GM20431 (cell line): ENCODE results near the gene HDAC4.

Experiments
- in situ Hi-C: fragments of 300-500 bp; cut with MseI, MboI; formaldehyde crosslinking; loops from one replicate; pipeline ENCODE4 v1.15.0; 2020; ENCODE audit warnings: low sequenced_read_pairs; ENCODE audit not compliant: unreplicated experiment

Gene HDAC4

DNA sequence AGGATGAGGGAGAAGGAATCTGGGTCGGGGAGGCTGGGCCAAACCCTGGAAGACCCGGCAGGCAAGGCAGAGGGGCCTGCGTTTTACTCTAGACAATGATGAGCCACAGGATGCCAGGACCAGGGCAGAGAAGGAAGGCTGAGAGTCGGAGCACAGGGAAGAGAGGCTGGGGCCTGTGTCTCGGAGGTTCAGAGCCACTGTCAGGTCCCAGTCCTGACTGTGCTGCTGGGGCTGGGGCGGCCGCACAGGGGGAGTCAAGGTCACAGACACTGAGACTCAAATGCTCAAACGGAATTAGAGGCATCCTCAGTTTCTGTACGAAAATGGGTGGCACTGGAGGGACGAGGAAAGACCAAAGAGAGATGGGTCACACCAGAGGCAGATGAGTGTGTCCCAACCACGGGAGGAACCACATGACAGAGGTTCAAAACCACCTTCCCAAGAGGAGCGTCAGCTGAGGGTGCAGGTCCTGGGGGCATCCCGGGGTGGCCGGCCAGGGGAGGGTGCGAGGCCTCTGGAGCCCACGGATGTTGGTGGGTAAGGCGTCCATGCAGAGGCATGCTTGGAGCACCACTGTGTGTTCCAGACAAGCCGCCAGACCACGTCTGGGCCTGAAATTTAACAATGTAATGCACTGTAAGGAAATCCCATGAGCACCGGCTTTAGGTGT lies 14.7 kb downstream of the HDAC4 start:
- in situ Hi-C loops: no loop called here

DNA sequence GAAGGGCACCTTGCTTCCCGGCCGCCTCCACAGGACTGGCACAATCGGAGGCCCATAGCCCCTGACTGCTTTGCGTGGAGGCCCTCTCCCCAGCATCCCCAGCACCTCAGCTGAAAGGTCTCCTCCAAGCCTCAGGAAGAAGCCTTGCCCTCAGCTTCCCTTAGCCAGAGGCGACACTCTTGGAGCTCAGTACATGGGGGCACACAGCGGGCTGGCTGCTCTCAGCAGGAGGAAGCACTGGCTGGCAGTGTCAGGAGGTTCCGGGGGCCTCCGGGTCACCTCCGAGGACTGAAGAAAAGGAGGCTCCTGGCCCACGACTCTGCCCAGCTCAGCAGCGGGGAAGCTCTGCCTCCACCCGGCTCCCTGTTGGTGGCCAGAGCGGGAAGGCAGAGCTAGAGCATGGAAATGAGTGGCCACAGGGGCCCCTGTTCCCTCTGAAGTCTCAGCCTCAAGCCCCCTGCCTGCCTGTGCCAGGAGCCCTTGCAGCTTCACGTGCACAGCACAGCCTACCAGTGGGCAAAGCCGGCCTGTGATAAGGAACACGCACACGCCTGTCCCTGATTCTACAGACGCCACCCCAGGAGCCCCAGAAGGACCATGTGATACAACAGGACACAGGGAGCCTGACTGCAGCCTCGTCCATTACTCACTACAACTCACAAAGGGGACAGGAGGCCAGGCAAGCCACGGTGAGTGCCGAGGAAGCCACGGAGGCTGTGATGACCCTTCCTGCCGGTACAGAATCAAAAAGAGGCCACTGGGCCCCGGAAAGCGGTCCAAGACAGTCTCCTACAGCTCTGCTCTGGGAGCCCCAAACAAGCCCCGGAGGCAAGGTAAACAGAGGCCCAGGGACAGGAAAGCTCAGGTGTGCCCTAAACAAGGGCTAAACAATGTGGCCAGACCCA lies 15.5 kb downstream of the HDAC4 start:
- in situ Hi-C loops: no loop called here

DNA sequence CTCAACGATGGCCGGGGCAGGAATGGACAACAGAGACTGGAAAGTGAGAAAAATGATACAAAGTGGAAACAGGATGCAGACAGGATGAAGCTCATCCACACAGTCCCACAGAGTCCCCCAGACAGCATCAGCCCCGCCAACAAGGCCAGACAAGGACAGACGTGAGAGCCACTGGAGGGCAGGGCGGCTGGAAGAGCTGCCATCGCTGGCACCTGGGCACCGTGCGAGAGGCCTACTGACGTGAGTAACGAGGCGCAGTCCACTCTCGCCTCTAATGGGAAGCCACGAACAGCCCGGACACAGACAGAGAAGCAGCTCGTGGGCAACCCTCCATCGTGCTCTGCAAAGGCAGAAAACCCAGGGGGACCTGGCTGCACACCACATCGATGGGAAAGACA lies 17.1 kb downstream of the HDAC4 start:
- in situ Hi-C loops: no loop called here

DNA sequence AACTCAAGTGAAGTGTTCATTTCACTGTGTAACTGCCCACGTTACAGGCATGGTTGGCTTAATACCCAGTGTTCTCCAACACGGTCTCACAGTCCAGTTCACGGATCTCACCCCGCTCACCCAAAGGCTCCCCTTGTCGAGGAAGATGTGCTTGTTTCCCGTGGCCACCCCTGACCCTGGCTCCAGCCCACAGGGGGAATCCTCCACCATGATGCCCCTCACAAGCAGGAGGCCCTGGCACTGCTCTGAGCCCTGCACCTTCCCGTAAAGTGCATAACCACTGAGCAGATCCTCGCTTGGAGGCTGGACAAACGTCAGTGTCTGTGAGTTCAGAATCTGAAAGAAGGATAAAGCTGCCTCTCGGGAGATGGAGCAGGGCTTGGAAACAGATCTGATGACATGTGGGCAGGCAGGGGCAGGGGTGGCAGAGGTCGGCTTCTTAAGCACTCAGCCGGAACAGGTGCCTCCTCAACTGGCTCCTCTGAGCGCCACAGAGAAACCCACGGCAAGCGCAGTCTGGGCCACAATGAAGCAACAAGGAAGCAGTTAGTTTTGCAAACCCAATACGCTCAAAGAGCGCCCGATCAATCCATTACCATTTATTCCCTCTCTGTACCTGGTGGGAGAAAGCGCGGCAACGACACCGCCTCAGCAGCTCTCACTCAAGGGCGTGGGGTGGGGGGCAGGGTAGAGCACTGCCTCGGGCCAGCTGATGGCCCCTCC lies 17.6 kb downstream of the HDAC4 start:
- in situ Hi-C loops: no loop called here

DNA sequence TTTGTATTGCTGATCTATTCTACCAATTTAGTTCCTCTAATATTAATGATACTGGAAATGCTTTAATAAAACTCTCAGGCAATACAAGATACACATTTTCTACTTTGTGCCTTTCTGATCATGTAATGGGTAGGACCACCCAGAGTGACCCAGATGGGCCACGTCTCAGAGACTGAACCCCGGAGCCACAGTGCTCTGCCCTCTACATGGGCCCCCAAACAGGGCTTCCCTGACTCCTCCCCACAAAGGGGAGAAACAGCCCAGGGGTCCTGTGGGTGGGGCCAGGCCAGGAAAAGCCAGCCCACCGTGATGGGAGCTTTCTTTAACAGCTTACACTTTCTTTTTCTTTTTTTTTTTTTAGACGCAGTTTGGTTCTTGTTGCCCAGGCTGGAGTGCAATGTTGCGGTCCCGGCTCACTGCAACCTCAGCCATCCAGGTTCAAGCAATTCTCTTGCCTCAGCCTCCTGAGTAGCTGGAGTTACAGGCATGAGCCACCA lies 18.4 kb downstream of the HDAC4 start:
- in situ Hi-C loops: no loop called here

DNA sequence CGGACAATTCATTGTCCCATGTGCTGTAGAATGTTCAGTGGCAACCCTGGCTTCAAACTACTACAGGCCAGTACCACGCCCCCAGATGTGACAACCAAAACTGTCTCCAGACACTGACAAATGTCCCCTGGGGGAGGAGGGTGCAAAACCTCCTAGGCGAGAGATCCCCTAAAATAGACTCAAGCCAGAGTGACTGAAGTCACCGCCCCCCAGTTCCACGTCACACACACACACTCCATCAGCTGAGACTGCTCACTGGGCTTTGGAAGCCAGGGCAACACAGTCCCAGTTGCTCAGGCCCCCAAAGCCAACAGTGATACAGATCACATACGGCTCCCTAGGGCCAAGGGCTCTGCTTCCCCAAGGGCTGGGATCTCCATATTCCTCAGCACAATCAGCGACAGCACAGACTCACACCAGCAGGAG lies 19.1 kb downstream of the HDAC4 start:
- in situ Hi-C loops: no loop called here

DNA sequence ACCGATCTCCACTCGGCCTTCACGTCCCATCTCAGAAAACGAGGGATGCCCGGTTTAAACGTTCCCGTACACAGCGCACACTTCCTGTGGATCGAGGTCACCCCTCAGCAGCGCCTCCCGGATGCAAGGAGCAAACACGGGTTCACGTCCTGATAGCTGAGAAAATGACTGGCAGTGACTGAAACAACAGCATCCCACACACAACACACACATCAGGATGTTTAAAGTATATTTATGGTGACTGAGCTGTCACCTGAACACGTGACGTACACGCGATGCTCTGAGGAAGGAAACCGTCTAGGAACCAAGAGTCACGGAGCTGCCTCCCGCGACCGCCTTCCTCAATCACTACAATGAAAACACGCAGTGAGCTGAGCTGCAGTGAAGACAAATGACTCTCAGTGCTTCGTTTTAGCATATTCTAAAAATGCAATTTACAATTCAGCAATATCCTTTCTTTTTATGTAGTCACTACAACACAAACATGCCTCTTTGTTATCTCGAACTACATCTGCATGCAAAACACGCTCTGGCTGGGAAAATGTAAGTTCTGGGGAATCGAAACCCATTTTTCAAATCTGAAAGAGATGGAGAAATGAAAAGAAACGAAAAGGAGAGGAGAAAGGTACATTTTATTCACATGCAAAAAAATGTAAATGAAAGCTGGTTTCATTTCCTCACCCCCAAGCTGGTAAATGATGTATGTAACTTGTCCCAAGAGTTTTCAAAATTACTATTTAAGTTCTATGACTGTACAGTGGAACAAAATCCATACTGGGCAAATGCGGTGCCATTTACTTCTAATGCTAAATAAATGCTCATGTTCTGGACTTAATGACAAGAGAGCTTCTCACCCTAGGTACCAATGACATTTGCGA lies 19.8 kb downstream of the HDAC4 start:
- in situ Hi-C loops: no loop called here

DNA sequence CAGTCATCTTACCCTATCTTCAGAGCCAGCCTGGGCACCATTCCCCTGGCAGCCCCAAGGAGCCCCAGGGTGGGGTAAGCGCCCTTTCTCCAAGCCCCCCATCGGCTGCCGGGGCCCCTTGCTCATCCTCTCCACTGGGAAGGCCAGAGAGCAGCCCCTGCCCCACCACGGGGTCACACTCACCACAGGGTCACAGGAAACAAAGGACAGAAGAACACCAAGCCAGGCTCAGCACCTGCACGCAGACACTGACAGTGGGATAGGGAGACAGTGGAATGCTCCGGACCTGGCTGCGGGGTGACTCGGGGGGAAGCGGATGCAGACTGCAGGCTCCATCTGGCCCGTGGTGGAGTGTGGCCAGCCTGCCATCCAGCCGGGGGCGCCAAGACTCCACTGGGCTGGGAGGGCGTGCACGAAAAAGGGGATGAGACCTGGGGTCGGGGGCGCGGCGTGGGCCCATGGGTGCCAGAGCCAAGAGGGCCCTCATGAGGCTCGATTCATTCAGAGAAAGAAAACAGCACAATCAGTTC lies 21.1 kb downstream of the HDAC4 start:
- in situ Hi-C loops: no loop called here

DNA sequence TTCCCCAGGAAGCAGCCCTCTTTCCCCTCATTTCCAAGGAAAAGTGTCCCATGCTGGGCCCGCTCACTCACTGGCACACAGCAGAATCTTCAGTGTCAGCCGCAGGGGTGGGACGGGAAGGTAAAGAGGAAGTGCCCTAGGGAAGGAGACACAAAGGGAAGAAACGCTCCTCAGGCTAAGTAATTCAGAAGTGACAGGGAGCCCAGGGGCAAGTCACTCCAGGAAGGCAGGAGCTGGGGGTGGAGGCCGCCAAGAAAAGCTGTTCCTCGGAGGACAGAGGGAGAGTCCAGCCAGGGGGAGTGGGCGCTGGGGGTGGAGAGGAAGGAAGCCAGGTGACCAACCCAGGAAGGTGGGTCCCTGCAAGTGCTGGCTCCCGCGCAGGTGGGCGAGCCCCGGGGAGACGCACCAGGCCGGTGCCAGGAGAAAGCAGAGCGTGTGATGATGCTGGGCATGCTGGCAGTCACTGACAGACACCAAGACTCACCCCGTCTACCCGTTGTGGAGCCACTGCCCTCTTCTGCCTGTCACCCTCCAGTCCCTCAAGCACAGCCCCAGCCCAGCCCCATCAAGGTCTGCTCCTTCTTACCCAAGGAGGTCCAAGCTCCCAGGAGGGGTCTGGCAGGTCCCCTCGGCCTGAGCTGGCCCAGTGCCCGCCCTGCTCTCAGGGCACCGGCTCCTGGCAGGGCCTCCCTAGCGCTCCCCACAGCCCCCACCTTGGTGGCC lies 21.7 kb downstream of the HDAC4 start:
- in situ Hi-C loops: no loop called here

DNA sequence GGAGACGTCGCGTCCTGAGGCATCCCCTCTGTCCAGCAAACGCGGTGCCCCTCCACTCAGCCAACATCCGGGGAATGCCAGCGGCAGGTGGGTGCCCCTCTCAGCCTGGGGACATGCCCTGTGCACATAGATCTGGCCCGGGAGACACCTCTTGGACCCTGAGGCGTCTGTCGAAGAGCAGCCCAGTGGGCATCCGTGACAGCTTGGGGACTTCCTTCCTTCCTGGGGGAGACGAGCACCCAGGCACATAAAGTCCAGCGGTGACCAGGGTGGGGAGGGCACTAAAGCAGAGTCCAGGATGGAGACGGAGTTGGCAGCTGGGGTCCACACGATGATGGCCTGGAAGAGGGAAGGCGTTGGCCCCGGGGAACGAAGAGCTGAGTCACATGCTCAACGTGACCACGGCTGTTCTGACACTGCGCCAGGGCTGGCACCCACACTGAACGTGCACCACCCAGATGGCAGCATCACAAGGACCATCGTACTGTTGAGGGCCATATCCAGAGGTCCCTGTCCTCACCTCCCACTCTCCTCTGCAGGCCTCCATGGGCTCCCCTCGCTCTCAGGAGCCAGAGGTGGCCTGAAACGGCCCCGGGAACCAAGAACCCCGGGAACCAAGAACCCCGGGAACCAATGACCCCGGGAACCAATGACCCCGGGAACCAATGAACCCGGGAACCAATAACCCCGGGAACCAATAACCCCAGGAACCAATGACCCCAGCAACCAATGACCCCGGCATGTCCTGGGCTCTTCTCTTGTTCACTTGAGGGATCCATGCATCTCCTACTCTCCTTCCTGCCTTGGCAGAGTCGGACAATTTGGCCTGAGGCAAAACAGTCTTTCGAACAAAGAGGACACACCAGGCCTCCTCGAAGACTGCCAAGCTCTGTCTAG lies 22.6 kb downstream of the HDAC4 start:
- in situ Hi-C loops: no loop called here

DNA sequence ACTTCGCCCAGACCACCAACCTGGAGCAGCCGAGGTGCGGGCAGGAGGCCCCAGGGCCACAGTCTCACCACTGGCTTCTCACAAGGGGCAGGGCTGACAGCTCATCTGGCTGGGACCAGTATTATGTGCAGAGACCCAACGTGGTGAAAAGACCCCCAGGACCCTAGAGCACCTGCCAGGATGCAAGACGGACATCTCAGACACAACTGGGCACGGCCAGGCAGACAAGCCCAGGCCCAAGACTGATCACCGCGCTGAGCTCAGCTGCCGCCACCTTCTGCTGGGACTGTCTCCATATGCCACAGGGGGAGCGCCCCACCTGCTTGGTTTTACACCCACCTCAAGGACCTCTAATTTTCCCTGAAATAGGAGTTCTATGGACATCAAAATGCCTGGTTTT lies 23.2 kb downstream of the HDAC4 start:
- in situ Hi-C loops: no loop called here

DNA sequence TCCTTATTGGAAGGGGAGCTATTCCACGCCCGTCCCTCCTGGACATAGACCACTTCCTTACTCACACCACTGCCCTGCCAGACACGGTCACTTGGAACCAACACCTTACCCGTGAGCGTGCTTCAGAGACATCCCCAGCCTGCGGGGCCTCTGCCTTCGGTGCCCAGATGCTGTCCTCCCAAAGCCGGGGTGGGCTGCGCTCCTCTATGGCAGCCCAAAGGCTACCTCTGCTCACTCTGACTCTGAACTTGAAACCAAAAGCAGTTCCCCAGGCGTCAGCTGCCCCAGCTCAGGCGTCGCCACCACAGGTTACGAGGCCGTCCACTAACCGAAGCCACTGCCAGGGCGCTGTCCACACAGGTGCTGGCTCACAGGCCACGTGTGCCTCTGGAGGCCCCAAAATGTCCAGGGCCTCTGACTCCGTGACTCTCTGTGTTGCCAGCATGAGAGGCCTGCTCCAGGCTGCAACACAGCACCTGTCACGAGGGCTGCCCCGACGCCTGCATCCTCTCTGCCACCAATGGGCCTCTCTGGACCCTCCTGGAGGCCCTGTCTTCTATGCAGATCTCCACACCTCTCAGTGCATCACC lies 23.8 kb downstream of the HDAC4 start:
- in situ Hi-C loops: no loop called here

DNA sequence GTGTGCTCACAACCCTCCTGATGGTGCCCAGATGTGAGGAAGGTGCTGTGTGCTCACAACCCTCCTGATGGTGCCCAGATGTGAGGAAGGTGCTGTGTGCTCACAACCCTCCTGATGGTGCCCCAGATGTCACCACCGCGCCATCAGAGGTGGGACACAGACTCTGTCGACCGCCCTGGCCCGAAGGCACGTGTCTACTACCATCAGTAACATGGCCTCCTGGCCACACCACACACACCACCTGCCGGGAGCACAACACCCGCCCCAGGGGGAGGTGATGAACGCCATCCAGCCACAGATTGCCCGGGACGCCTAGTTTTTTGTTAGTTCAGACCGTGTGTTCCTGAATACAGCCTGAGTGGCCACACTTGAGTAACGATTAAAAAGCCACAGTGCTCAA lies 24.5 kb downstream of the HDAC4 start:
- in situ Hi-C loops: no loop called here

DNA sequence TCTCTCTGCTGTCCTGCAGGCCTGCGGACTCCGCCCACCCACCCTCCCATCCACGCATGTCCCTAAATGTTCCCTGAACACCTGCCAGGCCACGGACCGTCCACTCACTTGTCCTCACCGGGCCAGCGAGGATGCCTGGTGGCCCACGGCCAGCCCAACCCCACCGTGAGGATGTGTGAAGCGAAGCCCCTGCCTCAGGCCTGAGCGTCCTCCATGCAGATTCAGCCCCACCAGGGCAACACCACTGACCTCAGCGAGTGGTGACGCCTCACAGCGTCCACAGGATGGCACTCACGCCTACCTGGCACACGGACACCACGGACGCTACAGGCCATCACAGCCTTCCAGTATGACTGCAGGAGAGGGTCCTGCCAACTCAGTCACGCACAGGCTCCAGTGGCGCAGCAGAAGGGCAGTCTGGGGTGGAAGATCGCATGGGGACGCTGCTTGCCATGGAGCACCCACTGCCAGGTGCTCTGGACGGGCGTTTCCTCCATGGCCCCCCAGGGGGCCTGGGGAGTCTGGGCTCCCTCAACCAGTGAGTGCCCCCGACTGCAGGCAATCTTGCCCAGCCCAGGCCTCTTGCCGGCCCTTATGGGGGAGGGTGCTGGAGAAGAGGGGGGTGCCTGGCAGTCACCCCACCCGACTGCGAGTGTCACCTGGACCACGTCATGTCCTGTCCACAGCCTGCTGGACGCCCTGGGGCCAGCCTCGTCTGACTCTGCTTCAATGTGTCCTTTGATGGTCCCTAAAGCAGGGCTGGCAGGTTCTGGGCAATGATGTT lies 25.4 kb downstream of the HDAC4 start:
- in situ Hi-C loops: no loop called here

DNA sequence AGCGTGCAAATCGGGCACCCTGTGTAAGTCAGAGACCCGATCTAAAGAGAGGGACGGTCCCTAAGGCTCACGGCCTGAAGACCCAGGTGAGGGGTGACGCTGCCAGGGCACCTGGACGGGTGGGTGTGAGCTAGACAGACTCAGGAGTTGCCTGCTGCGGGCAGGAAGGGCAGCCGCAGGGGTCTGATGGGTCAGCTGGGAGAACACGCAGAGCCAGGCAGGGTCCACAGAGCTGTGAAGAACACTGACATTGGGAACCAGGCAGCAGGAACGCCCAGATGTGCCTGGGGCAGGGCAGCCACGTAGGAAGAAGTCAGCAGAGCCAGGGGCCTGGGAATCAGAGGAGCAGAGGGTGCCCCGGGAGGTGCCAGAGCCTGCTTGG lies 25.9 kb downstream of the HDAC4 start:
- in situ Hi-C loops: no loop called here

DNA sequence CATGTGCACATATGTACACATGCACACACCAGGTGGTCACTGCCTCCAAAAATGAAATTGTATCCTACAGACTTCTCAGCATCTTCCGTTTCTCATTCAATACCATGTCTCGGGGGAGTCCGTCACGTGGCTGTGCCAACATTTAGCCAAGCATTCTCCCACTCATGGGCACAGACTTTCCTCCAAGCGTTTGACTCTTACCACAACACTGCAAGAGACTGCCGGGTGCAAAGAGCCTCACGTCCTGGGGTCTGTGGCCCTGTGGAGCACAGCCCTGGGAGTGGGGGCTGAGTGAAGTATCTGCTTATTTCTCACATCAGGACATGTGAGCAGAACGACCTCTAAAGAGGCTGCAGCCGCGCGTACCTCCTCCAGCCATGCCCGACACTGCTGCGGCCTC lies 28.0 kb downstream of the HDAC4 start:
- in situ Hi-C loops: no loop called here
